Endothelial cell (in vitro differentiated cells): Measurements from ENCODE around the gene ZNF511. TPM values are rescaled to one million over a fixed set of nuclear protein-coding genes. Genes with fewer than 3 reads are reported as not detected.
A peak's percentile ranks its signal among the peaks of the same experiment; 100 is the strongest.

Experiments
- DNase-seq: peaks from one replicate; pipeline ENCODE4 v3.0.0; 2021; ENCODE audit warnings: low spot score
- H3K27ac Mint-ChIP-seq: one replicate; pipeline ENCODE4 v1.8.0; 2021; ENCODE audit warnings: mixed read lengths, inconsistent platforms; ENCODE audit not compliant: unreplicated experiment
- H3K27me3 Mint-ChIP-seq: one replicate; pipeline ENCODE4 v1.8.0; 2021; ENCODE audit warnings: mild to moderate bottlenecking, moderate library complexity, mixed read lengths, inconsistent platforms; ENCODE audit not compliant: unreplicated experiment
- H3K36me3 Mint-ChIP-seq: one replicate; pipeline ENCODE4 v1.8.0; 2021; ENCODE audit warnings: mild to moderate bottlenecking, low read depth, mixed read lengths, inconsistent platforms; ENCODE audit not compliant: unreplicated experiment
- H3K4me1 Mint-ChIP-seq: one replicate; pipeline ENCODE4 v1.8.0; 2021; ENCODE audit warnings: mild to moderate bottlenecking, mixed read lengths, inconsistent platforms; ENCODE audit not compliant: unreplicated experiment
- H3K4me3 Mint-ChIP-seq: one replicate; pipeline ENCODE4 v1.8.0; 2021; ENCODE audit warnings: mild to moderate bottlenecking, mixed read lengths, inconsistent platforms; ENCODE audit not compliant: unreplicated experiment
- H3K9me3 Mint-ChIP-seq: one replicate; pipeline ENCODE4 v1.8.0; 2021; ENCODE audit warnings: mixed read lengths, inconsistent platforms; ENCODE audit not compliant: unreplicated experiment
- total RNA-seq: library from RNA; stranded (reverse); fragmentation: NEBNext Ultra II Directional; extraction: Animal tissue kit (Norgen Biotek cat#: 25700); gene quantifications from one replicate; pipeline ENCODE4 v1.2.1, GENCODE V29; 2021; ENCODE audit not compliant: unreplicated experiment
- TF ChIP-seq, protein P1 (sequence below): fragments of 200-600 bp; sonication (generic); IDR thresholded peaks from one replicate; pipeline ENCODE4 v1.5.0; 2021; ENCODE audit warnings: antibody characterized with exemption; ENCODE audit not compliant: unreplicated experiment

The ZNF511 gene
- total RNA-seq, 1 donor from 2014 or later = 18.6 TPM

DNA sequence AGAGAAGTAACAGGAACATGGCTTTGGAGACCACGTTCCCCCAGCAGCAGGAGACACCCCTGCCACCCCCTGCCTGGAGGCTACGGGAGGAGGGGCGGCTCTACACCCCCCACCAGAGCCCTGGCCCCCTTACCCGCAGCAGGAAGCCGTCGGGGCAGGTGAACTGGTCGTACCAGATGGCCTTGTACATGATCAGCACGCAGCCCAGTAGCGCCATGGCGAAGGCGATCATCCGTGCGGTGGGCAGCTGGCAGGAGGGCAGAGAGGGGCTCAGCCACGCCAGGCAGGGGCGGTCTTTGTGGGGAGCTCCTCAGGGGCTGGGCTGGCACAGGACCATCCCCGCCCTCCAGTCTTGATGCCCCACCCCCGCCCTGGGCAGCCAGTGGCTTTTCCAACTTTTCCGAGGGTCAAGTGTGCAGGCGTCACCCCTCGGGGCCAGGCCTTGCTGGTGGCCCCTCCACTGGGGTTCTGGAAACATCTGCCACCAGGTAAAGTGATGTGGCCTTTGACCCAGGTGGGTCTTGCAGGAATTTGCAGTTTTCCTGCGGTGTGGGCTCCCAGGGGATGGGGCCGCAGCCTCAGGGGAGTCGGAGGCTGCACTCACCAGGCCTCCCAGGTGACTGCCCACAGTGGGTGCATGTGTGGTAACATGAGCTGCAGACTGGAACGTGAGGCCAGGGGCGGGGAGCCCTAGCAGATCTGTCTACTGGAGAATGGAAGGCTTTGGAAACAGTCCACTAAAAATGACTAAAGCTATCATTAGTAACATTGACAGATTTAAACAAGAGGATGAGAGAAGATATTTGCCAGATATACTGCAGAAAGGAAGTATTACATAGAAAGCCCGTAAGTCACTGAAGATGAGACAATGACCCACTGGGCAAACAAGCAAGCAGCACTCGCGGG lies 18.3 kb downstream of the ZNF511 start:
- no peak overlapping the region for H3K4me3 Mint-ChIP-seq
- H3K9me3 Mint-ChIP-seq = no peaks in the 10 kb centered on the region
- H3K36me3 Mint-ChIP-seq = no peaks in the 10 kb centered on the region
- no peak for DNase-seq
- H3K27me3 Mint-ChIP-seq = peaks cover 30% of the 10 kb centered on the region
- H3K4me1 Mint-ChIP-seq = no peaks in the 10 kb centered on the region
- H3K27ac Mint-ChIP-seq = no peak overlapping the region
- TF ChIP-seq, protein P1, sequence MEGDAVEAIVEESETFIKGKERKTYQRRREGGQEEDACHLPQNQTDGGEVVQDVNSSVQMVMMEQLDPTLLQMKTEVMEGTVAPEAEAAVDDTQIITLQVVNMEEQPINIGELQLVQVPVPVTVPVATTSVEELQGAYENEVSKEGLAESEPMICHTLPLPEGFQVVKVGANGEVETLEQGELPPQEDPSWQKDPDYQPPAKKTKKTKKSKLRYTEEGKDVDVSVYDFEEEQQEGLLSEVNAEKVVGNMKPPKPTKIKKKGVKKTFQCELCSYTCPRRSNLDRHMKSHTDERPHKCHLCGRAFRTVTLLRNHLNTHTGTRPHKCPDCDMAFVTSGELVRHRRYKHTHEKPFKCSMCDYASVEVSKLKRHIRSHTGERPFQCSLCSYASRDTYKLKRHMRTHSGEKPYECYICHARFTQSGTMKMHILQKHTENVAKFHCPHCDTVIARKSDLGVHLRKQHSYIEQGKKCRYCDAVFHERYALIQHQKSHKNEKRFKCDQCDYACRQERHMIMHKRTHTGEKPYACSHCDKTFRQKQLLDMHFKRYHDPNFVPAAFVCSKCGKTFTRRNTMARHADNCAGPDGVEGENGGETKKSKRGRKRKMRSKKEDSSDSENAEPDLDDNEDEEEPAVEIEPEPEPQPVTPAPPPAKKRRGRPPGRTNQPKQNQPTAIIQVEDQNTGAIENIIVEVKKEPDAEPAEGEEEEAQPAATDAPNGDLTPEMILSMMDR = no peak

GRCh38 chr10:133327651-133328357 lies 19.1 kb downstream of the ZNF511 start:
- peaks cover 31% of the 10 kb centered on the region for H3K27me3 Mint-ChIP-seq
- no peak overlapping the region for H3K27ac Mint-ChIP-seq

GRCh38 chr10:133328358-133329343 lies 19.9 kb downstream of the ZNF511 start:
- DNase-seq = no peak
- Mint-ChIP-seq H3K4me1 (no peaks in the 10 kb centered on the region), H3K36me3 (no peaks in the 10 kb centered on the region), H3K9me3 (no peaks in the 10 kb centered on the region), H3K27ac (no peak overlapping the region), H3K27me3 (peaks cover 33% of the 10 kb centered on the region), H3K4me3 (no peak overlapping the region)
- TF ChIP-seq, protein P1 = no peak

More at GRCh38 chr10:133327651-133328357, 19.1 kb downstream of the ZNF511 start:
- TF ChIP-seq, protein P1 = no peak
- Mint-ChIP-seq H3K4me1 (no peaks in the 10 kb centered on the region), H3K9me3 (no peaks in the 10 kb centered on the region), H3K4me3 (no peak overlapping the region), H3K36me3 (no peaks in the 10 kb centered on the region)
- DNase-seq = no peak

DNA sequence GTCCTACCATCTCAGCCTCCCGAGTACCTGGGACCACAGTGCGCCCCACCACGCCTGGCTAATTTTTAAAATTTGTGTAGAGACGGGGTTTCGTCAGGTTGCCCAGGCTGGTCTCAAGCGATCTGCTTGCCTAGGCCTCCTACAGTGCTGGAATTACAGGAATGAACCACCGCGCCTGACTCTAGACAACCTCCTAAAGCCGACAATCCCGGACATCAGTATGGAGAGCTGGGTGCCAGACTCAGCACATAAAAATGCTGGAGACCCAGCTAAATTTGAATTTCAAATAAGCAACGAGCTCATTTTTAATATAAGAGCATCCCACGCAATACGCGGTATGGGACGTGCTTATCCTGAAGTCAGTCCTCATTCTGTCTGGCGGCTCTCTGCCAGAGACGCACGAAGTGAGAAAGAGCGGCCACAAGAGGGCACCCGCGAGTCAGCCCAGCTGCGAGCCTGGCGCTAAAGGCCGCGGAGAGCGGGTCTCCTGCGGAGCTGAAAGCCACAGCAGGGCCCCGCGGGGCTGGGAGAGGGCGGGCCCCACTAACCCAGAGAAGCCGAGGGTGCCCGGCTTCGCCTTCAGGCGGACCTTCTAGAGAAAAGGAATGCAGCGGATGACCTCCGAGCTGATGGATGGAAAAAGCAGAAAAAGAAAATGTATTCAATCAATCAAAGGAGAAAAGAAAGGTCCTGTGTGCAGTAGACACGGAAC lies 20.9 kb downstream of the ZNF511 start:
- peak; percentile 92 for DNase-seq
- TF ChIP-seq, protein P1 = peak; percentile 89
- no peaks in the 10 kb centered on the region for H3K4me1 Mint-ChIP-seq
- no peak overlapping the region for H3K27ac Mint-ChIP-seq
- peaks cover 35% of the 10 kb centered on the region for H3K27me3 Mint-ChIP-seq
- no peak overlapping the region for H3K4me3 Mint-ChIP-seq
- no peaks in the 10 kb centered on the region for H3K9me3 Mint-ChIP-seq
- H3K36me3 Mint-ChIP-seq = no peaks in the 10 kb centered on the region
